BJ (cell line): ENCODE results near the gene ERH. TPM values are rescaled to one million over a fixed set of nuclear protein-coding genes. Genes with fewer than 3 reads are reported as not detected.

Experiments used
- CTCF ChIA-PET: fragments of 350-600 bp; formaldehyde crosslinking; extraction: SDS; loops from one replicate; lab custom pipeline; 2021; ENCODE audit warnings: antibody characterized with exemption, inconsistent platforms; lab: Yijun Ruan, JAX
- POLR2A ChIA-PET: fragments of 300-600 bp; sonication (Branson Sonifier 250); formaldehyde crosslinking; extraction: SDS; loops from one replicate; lab custom pipeline; 2021; ENCODE audit warnings: antibody characterized with exemption; lab: Charles Lee
- DNase-seq: peaks from one replicate; pipeline ENCODE4 v3.0.0-alpha.2; 2011; ENCODE audit warnings: low read depth
- H3K27me3 ChIP-seq: 2 replicates; pipeline ENCODE4 v1.6.0; 2011; ENCODE audit warnings: low read length; ENCODE audit not compliant: control insufficient read depth, insufficient read depth
- H3K36me3 ChIP-seq: 2 replicates; pipeline ENCODE4 v1.5.1; 2011; ENCODE audit warnings: low read length; ENCODE audit not compliant: control insufficient read depth, insufficient read depth
- H3K4me3 ChIP-seq: 2 replicates; pipeline ENCODE4 v1.5.1; 2011; ENCODE audit warnings: low read depth, mild to moderate bottlenecking, control low read depth, low read length
- polyA plus RNA-seq: library from polyadenylated mRNA; depleted of rRNA; stranded (reverse); fragments of >200 nt; gene quantifications from 2 replicates; pipeline ENCODE4 v1.2.3, GENCODE V29; 2011
- TF ChIP-seq, protein P1 (sequence below): IDR thresholded peaks from 2 replicates; pipeline ENCODE4 v1.5.1; 2011; ENCODE audit warnings: low read depth, mild to moderate bottlenecking, control low read depth, inconsistent platforms, low read length, moderate library complexity; ENCODE audit not compliant: insufficient read depth

ERH gene
- polyA plus RNA-seq, 1 experiment = 43.1 TPM

DNA sequence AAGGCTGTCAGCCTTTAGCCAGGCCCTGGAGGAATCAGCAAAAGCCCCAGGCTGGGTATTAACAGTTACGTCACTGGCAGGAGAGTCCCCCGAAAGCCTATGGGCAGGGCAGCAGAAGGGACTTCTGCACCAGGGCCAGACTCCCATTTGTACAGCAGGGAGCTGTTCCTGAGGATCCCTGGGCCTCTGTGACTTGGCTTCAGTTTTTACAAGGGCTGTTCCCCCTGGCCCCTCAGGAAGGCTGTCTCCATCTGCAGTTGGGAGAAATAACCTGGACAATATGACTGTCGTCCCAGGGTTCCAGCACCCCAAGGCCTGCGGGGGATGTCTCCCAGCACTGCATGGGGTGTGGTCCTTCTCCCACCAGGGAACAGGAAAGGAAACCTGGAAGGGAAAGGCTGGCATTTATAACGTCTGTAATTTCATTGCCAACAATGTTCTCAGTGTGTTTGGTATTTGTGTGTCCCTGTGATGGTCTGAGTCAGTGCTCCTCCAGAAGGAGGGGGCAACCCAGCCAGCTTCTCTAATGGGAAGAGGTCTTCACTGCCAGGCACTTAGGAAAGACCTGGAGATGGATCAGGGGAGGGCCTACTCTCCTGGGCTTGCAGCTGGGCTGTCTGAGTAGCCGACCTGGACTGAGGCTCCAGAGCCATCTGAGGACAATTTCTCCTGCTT, 42.4 kb downstream of the ERH start:
- POLR2A ChIA-PET = no interaction called here

DNA sequence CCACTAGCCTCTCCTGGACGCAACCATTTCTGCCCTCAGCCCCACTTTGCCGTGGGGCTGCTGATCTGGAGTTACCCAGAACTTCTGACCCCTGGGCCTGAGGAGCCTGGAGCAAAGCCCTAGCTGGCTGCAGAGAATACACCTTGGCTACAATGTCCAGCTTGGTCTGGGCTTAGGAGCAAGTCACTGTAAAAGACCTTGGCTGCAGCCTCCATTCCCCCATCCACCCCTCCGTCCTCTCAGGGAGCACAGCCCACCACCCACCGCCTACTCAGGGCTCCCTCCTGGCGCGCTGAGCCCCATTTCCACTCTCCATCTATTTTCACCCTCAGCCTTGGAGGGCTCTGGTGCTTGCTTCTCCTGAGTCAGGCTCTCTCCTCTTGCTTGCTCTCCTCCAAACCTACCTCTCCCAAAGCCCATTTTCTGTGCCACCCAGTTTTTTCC, 42.9 kb downstream of the ERH start:
- no peak for DNase-seq
- TF ChIP-seq, protein P1, sequence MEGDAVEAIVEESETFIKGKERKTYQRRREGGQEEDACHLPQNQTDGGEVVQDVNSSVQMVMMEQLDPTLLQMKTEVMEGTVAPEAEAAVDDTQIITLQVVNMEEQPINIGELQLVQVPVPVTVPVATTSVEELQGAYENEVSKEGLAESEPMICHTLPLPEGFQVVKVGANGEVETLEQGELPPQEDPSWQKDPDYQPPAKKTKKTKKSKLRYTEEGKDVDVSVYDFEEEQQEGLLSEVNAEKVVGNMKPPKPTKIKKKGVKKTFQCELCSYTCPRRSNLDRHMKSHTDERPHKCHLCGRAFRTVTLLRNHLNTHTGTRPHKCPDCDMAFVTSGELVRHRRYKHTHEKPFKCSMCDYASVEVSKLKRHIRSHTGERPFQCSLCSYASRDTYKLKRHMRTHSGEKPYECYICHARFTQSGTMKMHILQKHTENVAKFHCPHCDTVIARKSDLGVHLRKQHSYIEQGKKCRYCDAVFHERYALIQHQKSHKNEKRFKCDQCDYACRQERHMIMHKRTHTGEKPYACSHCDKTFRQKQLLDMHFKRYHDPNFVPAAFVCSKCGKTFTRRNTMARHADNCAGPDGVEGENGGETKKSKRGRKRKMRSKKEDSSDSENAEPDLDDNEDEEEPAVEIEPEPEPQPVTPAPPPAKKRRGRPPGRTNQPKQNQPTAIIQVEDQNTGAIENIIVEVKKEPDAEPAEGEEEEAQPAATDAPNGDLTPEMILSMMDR = no peak
- ChIA-PET POLR2A (no interaction called here), CTCF (interaction anchor here (0.7 to 2.0 kb wide), 4 partner anchors 8 to 429 kb away, joined by 3 to 7 read pairs (median 3); no protein-coding TSS in a partner anchor)
- H3K27me3 ChIP-seq = peaks cover 1% of the 10 kb centered on the region; the same call in 1 of the 2 replicates
- no peaks in the 10 kb centered on the region for H3K36me3 ChIP-seq
- no peak overlapping the region for H3K4me3 ChIP-seq

More for the DNA sequence above, 42.4 kb downstream of the ERH start:
- Histone ChIP-seq H3K27me3 (peaks cover 1% of the 10 kb centered on the region; the same call in 1 of the 2 replicates), H3K4me3 (no peak overlapping the region), H3K36me3 (no peaks in the 10 kb centered on the region)
- CTCF ChIA-PET = interaction anchor here (0.8 to 4.1 kb wide), 2 partner anchors 9 kb away, joined by 3 to 29 read pairs; no protein-coding TSS in a partner anchor
- TF ChIP-seq, protein P1 = no peak
- peak; percentile 47 for DNase-seq

DNA sequence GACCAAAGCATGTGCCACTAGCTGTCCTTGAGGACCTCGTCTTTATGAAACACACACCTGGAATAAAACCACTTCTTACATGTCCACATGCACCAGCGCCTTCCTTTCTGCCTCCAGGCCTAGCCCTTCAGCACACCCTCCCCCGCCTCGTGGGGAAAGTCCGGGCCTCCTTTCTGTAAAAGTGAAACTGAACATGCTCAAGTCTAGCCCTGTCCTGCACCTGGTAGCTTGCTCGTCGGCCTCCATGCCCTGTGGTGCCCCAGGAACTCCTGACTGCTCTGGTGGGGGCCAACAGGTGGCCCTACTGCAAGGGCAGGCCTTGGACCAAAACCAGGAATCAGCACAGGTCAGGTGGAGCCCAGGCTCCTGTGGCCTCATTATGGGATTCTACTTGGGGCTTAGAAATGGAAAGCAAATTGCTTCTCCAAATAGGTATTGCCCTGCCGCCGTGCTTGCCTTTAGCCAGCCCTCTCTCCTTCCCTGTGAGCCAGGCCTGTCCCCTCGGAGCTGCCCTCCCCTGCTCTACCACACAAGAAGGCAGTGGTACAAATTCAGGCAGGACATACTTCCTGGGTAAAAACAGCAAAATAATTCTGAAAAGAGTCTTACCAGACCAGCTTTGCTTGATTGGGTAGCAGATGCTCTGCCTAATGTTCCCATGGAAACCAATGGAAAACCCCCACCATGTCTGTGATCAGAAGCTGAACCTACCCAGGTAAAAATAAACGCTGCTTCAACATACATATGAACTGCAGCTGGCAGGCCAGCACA, 43.5 kb downstream of the ERH start:
- CTCF ChIA-PET = interaction anchor here (0.7 to 2.0 kb wide), 5 partner anchors 8 to 429 kb away, joined by 3 to 7 read pairs (median 3); no protein-coding TSS in a partner anchor
- POLR2A ChIA-PET = no interaction called here
- Histone ChIP-seq H3K4me3 (no peak overlapping the region), H3K36me3 (no peaks in the 10 kb centered on the region), H3K27me3 (peaks cover 1% of the 10 kb centered on the region; the same call in 1 of the 2 replicates)
- TF ChIP-seq, protein P1 = no peak
- DNase-seq = no peak

DNA sequence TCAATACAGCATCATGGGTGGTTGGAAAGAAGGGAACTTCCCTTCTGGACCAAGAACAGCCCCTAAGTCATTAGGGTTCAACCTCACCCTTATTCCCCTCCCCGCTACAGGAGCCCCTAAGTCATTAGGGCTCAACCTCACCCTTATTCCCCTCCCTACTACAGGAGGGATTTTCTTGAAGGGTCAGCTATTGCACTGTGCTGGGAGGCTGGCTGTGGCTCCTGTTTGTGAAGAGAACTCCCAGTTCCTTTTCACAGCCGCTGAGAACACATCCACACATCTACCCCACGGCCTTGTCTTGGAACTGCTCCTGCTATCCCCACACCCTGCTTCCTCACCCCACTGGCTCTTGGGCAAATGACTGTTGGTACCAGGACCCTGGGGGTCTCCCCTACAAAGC, 44.9 kb downstream of the ERH start:
- no peaks in the 10 kb centered on the region for H3K36me3 ChIP-seq
- peaks cover 1% of the 10 kb centered on the region; the same call in 1 of the 2 replicates for H3K27me3 ChIP-seq
- TF ChIP-seq, protein P1 = no peak
- ChIA-PET CTCF (no interaction called here), POLR2A (no interaction called here)
- no peak for DNase-seq
- H3K4me3 ChIP-seq = no peak overlapping the region

DNA sequence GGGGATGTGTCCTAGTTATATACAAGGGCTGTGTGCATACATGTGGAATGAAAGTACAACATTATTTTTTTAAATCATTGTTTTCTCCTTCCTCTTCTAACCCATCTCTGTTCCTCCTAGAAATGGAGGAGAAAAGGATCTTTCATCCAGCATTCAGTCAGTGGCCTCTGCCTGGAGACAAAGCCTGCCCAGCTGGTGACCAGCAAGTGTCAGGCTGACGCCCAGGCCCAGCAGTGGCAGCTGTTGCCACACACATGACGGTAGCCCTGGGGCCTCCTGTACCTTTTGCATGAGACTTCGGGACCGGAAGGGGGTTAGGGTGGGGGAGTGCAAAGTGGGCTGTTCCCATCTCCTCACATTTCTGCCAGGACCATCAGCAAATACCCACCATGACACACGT, 46.2 kb downstream of the ERH start:
- TF ChIP-seq, protein P1 = no peak
- H3K36me3 ChIP-seq = no peaks in the 10 kb centered on the region
- peaks cover 1% of the 10 kb centered on the region; the same call in 1 of the 2 replicates for H3K27me3 ChIP-seq
- CTCF ChIA-PET = interaction anchor here (0.6 to 2.1 kb wide), 4 partner anchors 9 to 92 kb away, joined by 3 to 6 read pairs (median 4); partner anchors contain the start of gene GALNT16
- POLR2A ChIA-PET = no interaction called here
- no peak for DNase-seq
- H3K4me3 ChIP-seq = no peak overlapping the region
